RWPE2 (cell line): ENCODE measurements around the gene MRPL14.

ENCODE experiments used
- ATAC-seq: fragments of 200-7000 bp; cut with Tn5 transposase; 3 replicates; pipeline ENCODE4 v1.9.1; 2021; ENCODE audit warnings: low read depth
- DNase-seq: peaks from one replicate; pipeline ENCODE4 v3.0.0-alpha.2; 2020; ENCODE audit warnings: low spot score
- H3K27ac ChIP-seq: fragments of 450-650 bp; 2 replicates; pipeline ENCODE4 v1.5.1; 2017; ENCODE audit warnings: mild to moderate bottlenecking; ENCODE audit not compliant: poor library complexity, severe bottlenecking
- H3K27me3 ChIP-seq: fragments of 250-450 bp; sonication (Bioruptor Pico); 2 replicates; pipeline ENCODE4 v1.5.1; 2021; ENCODE audit warnings: mild to moderate bottlenecking, moderate library complexity; ENCODE audit not compliant: insufficient read depth, poor library complexity, severe bottlenecking
- H3K36me3 ChIP-seq: fragments of 250-450 bp; sonication (Bioruptor Pico); 2 replicates; pipeline ENCODE4 v1.5.1; 2020; ENCODE audit warnings: low read depth, mild to moderate bottlenecking, moderate library complexity
- H3K4me1 ChIP-seq: fragments of 250-450 bp; sonication (Bioruptor Pico); 2 replicates; pipeline ENCODE4 v1.5.1; 2021; ENCODE audit warnings: mild to moderate bottlenecking, moderate library complexity; ENCODE audit not compliant: insufficient read depth, poor library complexity, severe bottlenecking
- H3K4me3 ChIP-seq: fragments of 250-450 bp; sonication (Bioruptor Pico); 2 replicates; pipeline ENCODE4 v1.5.1; 2021; ENCODE audit warnings: mild to moderate bottlenecking, moderate library complexity; ENCODE audit not compliant: severe bottlenecking
- H3K9me3 ChIP-seq: fragments of 250-450 bp; sonication (Bioruptor Pico); 2 replicates; pipeline ENCODE4 v1.5.1; 2021; ENCODE audit warnings: mild to moderate bottlenecking, moderate library complexity; ENCODE audit not compliant: severe bottlenecking
- TF ChIP-seq, protein P1 (sequence below): fragments of 450-650 bp; IDR thresholded peaks from one replicate; pipeline ENCODE4 v1.5.1; 2017; ENCODE audit warnings: mild to moderate bottlenecking, moderate library complexity; ENCODE audit not compliant: poor library complexity, severe bottlenecking

The MRPL14 gene

DNA sequence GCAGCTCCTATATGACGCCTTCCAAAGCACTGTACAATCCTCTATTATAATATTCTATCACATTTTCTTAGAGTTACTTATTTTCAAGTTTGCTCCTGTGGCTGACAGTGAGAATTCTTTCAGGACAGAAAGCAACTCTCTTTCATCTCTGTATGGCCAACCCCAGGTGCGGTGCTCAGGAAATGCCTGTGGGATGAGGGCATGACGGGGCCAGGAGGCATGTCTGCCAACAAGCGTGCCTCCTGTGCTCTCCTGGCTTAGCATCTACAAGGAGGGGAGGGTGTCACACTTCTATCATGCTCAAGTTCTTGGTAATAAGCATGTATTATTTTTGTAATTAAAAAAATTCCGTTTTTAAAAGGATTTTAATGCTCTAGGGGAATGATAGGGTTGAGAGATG is 11.4 kb downstream of the MRPL14 start:
- peak overlapping the region; percentile 95 for H3K27ac ChIP-seq
- ATAC-seq (peak; percentile 89), DNase-seq (peak; percentile 84)
- H3K27me3 ChIP-seq = no peaks in the 10 kb centered on the region
- TF ChIP-seq, protein P1, sequence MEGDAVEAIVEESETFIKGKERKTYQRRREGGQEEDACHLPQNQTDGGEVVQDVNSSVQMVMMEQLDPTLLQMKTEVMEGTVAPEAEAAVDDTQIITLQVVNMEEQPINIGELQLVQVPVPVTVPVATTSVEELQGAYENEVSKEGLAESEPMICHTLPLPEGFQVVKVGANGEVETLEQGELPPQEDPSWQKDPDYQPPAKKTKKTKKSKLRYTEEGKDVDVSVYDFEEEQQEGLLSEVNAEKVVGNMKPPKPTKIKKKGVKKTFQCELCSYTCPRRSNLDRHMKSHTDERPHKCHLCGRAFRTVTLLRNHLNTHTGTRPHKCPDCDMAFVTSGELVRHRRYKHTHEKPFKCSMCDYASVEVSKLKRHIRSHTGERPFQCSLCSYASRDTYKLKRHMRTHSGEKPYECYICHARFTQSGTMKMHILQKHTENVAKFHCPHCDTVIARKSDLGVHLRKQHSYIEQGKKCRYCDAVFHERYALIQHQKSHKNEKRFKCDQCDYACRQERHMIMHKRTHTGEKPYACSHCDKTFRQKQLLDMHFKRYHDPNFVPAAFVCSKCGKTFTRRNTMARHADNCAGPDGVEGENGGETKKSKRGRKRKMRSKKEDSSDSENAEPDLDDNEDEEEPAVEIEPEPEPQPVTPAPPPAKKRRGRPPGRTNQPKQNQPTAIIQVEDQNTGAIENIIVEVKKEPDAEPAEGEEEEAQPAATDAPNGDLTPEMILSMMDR = no peak
- H3K4me3 ChIP-seq = no peak overlapping the region
- H3K9me3 ChIP-seq = no peaks in the 10 kb centered on the region
- H3K4me1 ChIP-seq = peaks cover 52% of the 10 kb centered on the region
- H3K36me3 ChIP-seq = peaks cover 59% of the 10 kb centered on the region

GRCh38 chr6:44113414-44113813 is 13.8 kb downstream of the MRPL14 start:
- peaks cover 34% of the 10 kb centered on the region for H3K4me1 ChIP-seq
- no peak for DNase-seq
- H3K36me3 ChIP-seq = peaks cover 77% of the 10 kb centered on the region
- no peak overlapping the region for H3K4me3 ChIP-seq
- ATAC-seq = no peak
- H3K27me3 ChIP-seq = no peaks in the 10 kb centered on the region
- H3K9me3 ChIP-seq = no peaks in the 10 kb centered on the region
- TF ChIP-seq, protein P1 = no peak
- H3K27ac ChIP-seq = peak overlapping the region; percentile 95

DNA sequence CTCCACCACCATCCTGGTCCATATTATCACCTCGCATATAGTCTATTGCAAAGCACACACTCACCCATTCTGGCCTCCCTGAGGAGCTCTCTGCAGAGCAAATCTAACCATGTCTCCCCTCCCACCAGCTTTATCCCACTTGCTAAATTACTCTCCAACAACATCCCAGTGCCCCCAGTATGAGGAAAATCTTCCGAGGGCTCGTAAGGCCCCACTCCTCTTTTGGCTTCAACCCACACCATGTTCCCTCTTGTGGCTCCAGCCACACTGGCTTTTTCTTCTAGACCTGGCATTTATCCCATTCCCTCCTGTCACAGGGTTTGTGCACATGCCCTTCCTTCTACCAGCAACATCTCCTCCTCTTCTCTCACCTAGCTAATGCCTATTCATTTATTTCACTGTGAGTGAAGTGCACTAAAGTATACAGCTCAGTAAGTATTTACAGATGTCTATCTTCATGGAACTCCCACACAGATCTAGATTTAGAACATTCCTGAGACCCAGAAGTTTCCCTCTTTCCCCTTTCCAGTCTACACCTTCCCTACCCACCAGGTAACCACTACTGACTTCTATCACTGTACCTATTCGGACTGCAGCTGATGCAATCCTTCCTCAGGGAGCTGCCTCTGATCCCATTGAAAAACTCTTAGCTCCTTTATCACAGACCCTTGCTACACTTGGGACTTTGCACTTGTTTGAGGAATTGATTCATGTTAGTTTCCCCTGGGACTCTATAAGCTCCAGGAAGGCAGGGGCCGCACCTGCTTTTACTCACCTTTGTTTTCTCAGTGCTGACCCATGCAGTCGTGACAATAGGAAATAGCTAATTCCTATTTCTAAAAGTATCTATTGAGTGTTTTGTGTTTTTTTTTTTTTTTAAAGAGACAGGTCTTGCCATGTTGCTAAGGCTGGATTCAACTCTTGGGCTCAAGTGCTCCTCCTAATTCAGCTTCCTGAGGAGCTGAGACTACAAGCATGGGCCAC is 15.5 kb downstream of the MRPL14 start:
- H3K27me3 ChIP-seq = no peaks in the 10 kb centered on the region
- H3K36me3 ChIP-seq = peaks cover 82% of the 10 kb centered on the region
- H3K27ac ChIP-seq = no peak overlapping the region
- ATAC-seq = no peak
- no peak for DNase-seq
- TF ChIP-seq, protein P1 = no peak
- no peak overlapping the region for H3K4me3 ChIP-seq
- H3K9me3 ChIP-seq = no peaks in the 10 kb centered on the region
- H3K4me1 ChIP-seq = peaks cover 20% of the 10 kb centered on the region

DNA sequence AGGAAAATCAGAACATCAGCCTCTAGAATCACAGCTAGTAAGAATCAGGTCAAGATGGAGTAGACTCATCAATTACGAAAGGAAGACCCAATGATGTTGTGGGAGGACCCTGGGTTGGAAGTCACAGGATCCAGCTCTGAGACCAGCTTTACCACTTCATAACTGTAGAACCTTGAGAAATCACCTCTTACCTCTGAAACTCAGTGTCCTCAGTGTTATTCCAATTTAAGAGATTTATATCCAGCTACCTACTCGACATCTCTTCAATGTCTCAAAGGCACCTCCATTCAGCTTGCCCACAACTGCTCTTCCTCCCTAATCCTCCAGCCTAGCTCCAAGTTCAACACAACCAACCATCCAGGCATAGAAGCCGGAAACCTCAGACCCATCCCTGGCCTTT is 16.3 kb downstream of the MRPL14 start:
- DNase-seq (no peak), ATAC-seq (no peak)
- TF ChIP-seq, protein P1 = no peak
- Histone ChIP-seq H3K4me1 (peaks cover 12% of the 10 kb centered on the region), H3K36me3 (peaks cover 87% of the 10 kb centered on the region), H3K27ac (no peak overlapping the region), H3K27me3 (no peaks in the 10 kb centered on the region), H3K9me3 (no peaks in the 10 kb centered on the region), H3K4me3 (no peak overlapping the region)
